ENCODE measurements around the gene CCDC33.

- TF ChIP-seq CTCF (IDR thresholded peaks at IDR 0.05; ENCODE audit: insufficient read depth, low read length, poor library complexity, severe bottlenecking) (no peak), EZH2phosphoT487 (conservative IDR thresholded peaks at IDR 0.05; ENCODE audit: low read length) (no peak)
These were observed 29.0 kb downstream of the CCDC33 start for GRCh38 chr15:74265046-74265639.

Data from SU-DHL-6 (cell line).